ENCODE measurements around the gene XXYLT1.

Gene XXYLT1

DNA sequence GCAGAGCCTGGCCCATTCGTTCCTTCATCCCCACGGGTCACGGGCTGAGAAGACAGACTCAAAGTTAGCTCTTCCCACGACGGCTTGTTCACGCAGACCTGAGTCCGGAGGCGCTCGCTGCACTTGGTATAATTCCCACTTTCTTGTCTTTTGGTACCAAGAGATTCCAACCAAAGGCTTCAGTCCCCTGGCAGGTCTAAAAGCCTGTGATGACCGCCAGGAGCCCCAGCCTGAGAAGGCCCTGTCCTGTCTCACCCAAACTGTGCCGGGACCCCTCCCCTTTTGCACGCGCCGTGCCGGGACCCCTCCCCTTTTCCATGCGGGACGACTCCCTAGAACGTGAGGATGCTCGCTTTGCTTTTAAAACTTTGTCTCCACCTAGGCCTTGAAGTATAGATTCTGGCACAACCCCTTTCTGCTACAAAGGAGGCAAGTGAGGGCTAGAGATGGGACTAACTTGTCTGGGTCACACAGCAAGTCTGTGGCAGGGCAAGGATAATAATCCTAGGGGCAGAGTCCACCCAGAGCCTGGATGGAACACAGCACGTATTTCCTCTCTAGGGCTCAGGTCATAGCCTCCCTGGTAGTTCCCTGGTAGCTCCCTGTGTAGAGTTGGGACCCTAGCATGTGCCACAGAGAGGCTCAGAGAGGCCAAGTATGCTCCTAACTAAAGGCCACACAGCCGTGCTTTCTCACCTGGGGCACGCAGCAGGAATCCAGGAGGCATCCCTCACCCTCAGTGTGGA lies 211.3 kb downstream of the XXYLT1 start:
- Histone ChIP-seq H3K79me1 (replicated peaks; ENCODE audit: low read length, poor library complexity, severe bottlenecking) (no peaks in the 10 kb centered on the region), H2BK15ac (ENCODE audit: low read depth, poor library complexity, severe bottlenecking) (no peak overlapping the region), H4K8ac (ENCODE audit: low read length) (no peak overlapping the region), H3K9ac (ENCODE audit: low read length) (no peak overlapping the region), H2AFZ (ENCODE audit: low read depth, low read length) (no peak overlapping the region), H4K91ac (ENCODE audit: low read length) (peak overlapping the region; percentile 69), H3K36me3 (ENCODE audit: control insufficient read depth in 1 of 2, insufficient read depth in 2 of 2, low read depth in 1 of 2, low read length in 2 of 2) (no peaks in the 10 kb centered on the region), H2BK120ac (ENCODE audit: low read depth, low read length) (no peak overlapping the region), H2BK12ac (ENCODE audit: low read length in 2 of 2) (no peak overlapping the region), H3K4me3 (ENCODE audit: insufficient read depth in 1 of 2, low read depth in 1 of 2, low read length in 2 of 2) (no peak overlapping the region), H3K27ac (ENCODE audit: low read length, poor library complexity, severe bottlenecking) (no peak overlapping the region), H2BK5ac (ENCODE audit: low read depth, low read length, poor library complexity, severe bottlenecking) (no peak overlapping the region), H3K18ac (ENCODE audit: low read depth in 1 of 2, low read length in 2 of 2) (no peak overlapping the region), H3K4ac (ENCODE audit: low read depth in 1 of 2, low read length in 2 of 2) (no peak overlapping the region), H2AK5ac (ENCODE audit: low read length, severe bottlenecking) (no peak overlapping the region), H3K4me1 (ENCODE audit: control insufficient read depth, insufficient read depth, low read depth, low read length) (no peaks in the 10 kb centered on the region), H3K9me3 (ENCODE audit: control insufficient read depth, low read length) (no peaks in the 10 kb centered on the region), H3K23ac (ENCODE audit: low read length in 2 of 2) (no peak overlapping the region), H3K27me3 (ENCODE audit: control insufficient read depth in 1 of 2, insufficient read depth in 1 of 2, low read length in 2 of 2) (peaks cover 49 to 54% of the 10 kb centered on the region in 2 experiments), H3K14ac (ENCODE audit: low read length in 2 of 2) (peak overlapping the region in 1 of 2 experiments; percentile 57), H3K4me2 (ENCODE audit: low read length, poor library complexity, severe bottlenecking) (no peak overlapping the region)
- DNase-seq, result no peak
- WGBS, result 92% methylated on average over 22 of the region's 22 CpGs

DNA sequence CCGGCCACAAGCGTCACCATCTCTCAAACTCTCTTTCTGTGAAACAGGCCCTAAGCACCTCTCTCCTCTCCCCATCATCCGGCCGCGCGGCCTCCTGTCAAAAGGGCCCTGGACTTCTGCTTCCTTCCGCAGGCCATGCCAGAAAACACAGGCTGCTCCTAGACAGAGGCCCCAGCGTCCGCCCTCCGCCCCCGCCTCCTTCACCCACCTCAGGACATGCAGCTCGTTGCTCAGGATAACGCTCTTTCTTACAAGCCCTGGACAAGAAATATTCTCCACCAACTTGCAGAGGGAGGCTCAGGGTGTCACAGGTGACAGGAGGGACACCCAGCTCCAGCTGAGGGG lies 212.0 kb downstream of the XXYLT1 start:
- no peak overlapping the region for H3K18ac ChIP-seq (ENCODE audit: low read depth in 1 of 2, low read length in 2 of 2)
- no peaks in the 10 kb centered on the region for H3K79me1 ChIP-seq (replicated peaks; ENCODE audit: low read length, poor library complexity, severe bottlenecking)
- H3K14ac ChIP-seq (ENCODE audit: low read length in 2 of 2), result no peak overlapping the region
- no peaks in the 10 kb centered on the region for H3K36me3 ChIP-seq (ENCODE audit: control insufficient read depth in 1 of 2, insufficient read depth in 2 of 2, low read depth in 1 of 2, low read length in 2 of 2)
- H3K4ac ChIP-seq (ENCODE audit: low read depth in 1 of 2, low read length in 2 of 2), result no peak overlapping the region
- WGBS, result 90% methylated on average over 13 of the region's 13 CpGs
- no peak overlapping the region for H2BK120ac ChIP-seq (ENCODE audit: low read depth, low read length)
- no peak overlapping the region for H3K4me3 ChIP-seq (ENCODE audit: insufficient read depth in 1 of 2, low read depth in 1 of 2, low read length in 2 of 2)
- no peak overlapping the region for H2BK15ac ChIP-seq (ENCODE audit: low read depth, poor library complexity, severe bottlenecking)
- H4K8ac ChIP-seq (ENCODE audit: low read length), result no peak overlapping the region
- H4K91ac ChIP-seq (ENCODE audit: low read length), result peak overlapping the region; percentile 69
- H3K27me3 ChIP-seq (ENCODE audit: control insufficient read depth in 1 of 2, insufficient read depth in 1 of 2, low read length in 2 of 2), result peaks cover 56 to 59% of the 10 kb centered on the region in 2 experiments
- no peaks in the 10 kb centered on the region for H3K9me3 ChIP-seq (ENCODE audit: control insufficient read depth, low read length)
- H3K9ac ChIP-seq (ENCODE audit: low read length), result no peak overlapping the region
- no peak for DNase-seq
- no peak overlapping the region for H3K23ac ChIP-seq (ENCODE audit: low read length in 2 of 2)
- H2BK5ac ChIP-seq (ENCODE audit: low read depth, low read length, poor library complexity, severe bottlenecking), result no peak overlapping the region
- no peak overlapping the region for H3K4me2 ChIP-seq (ENCODE audit: low read length, poor library complexity, severe bottlenecking)
- H2AFZ ChIP-seq (ENCODE audit: low read depth, low read length), result no peak overlapping the region
- H2BK12ac ChIP-seq (ENCODE audit: low read length in 2 of 2), result no peak overlapping the region
- no peaks in the 10 kb centered on the region for H3K4me1 ChIP-seq (ENCODE audit: control insufficient read depth, insufficient read depth, low read depth, low read length)
- H3K27ac ChIP-seq (ENCODE audit: low read length, poor library complexity, severe bottlenecking), result no peak overlapping the region
- H2AK5ac ChIP-seq (ENCODE audit: low read length, severe bottlenecking), result no peak overlapping the region

DNA sequence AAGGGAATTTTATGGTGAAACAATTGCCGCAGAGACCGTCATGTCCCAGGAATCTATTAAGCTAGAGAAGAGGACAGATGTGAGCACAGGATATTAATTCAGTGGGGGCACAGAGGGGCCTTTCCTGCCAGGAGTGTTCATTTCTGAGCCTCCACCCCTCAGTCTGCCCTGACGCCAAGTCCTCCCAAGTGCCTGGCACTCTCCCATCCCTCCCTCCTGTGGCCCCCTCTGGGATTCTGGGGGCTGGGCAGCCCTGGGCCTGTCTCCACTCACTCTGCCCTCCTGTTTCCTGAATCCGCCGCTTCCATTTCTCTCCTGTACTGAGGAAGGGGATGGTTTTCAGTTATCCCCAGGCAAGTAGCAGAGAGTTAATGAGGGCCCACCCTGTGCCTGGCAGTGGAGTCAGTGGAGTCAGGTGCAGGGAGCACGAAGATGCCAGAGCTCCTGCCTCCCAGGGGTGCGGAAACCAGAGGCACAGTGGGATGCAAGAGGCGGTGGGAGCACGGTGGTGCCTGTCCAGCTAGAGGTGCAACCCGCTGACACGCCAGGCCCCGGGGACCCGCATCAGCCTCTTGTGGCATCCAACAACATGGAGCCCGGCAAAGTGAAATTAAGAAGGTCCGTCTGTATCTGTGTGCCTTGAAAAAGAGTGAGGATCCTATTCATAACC lies 212.5 kb downstream of the XXYLT1 start:
- Histone ChIP-seq H3K4me1 (ENCODE audit: control insufficient read depth, insufficient read depth, low read depth, low read length) (no peaks in the 10 kb centered on the region), H3K27ac (ENCODE audit: low read length, poor library complexity, severe bottlenecking) (no peak overlapping the region)
- WGBS, result 92% methylated on average over 15 of the region's 15 CpGs

GRCh38 chr3:195057716-195058115 lies 213.2 kb downstream of the XXYLT1 start:
- 100% methylated on average over 6 of the region's 7 CpGs for WGBS
- no peak for DNase-seq
- H2BK120ac ChIP-seq (ENCODE audit: low read depth, low read length), result no peak overlapping the region
- no peak overlapping the region for H3K4ac ChIP-seq (ENCODE audit: low read depth in 1 of 2, low read length in 2 of 2)
- no peak overlapping the region for H3K4me2 ChIP-seq (ENCODE audit: low read length, poor library complexity, severe bottlenecking)
- H2AFZ ChIP-seq (ENCODE audit: low read depth, low read length), result no peak overlapping the region
- no peak overlapping the region for H2BK5ac ChIP-seq (ENCODE audit: low read depth, low read length, poor library complexity, severe bottlenecking)
- H3K14ac ChIP-seq (ENCODE audit: low read length in 2 of 2), result no peak overlapping the region
- H2AK5ac ChIP-seq (ENCODE audit: low read length, severe bottlenecking), result no peak overlapping the region
- peaks cover 50 to 55% of the 10 kb centered on the region in 2 experiments for H3K27me3 ChIP-seq (ENCODE audit: control insufficient read depth in 1 of 2, insufficient read depth in 1 of 2, low read length in 2 of 2)
- no peak overlapping the region for H2BK15ac ChIP-seq (ENCODE audit: low read depth, poor library complexity, severe bottlenecking)
- H2BK12ac ChIP-seq (ENCODE audit: low read length in 2 of 2), result no peak overlapping the region
- H4K8ac ChIP-seq (ENCODE audit: low read length), result no peak overlapping the region
- H3K18ac ChIP-seq (ENCODE audit: low read depth in 1 of 2, low read length in 2 of 2), result no peak overlapping the region
- H3K27ac ChIP-seq (ENCODE audit: low read length, poor library complexity, severe bottlenecking), result no peak overlapping the region
- H3K79me1 ChIP-seq (replicated peaks; ENCODE audit: low read length, poor library complexity, severe bottlenecking), result no peaks in the 10 kb centered on the region
- no peak overlapping the region for H3K23ac ChIP-seq (ENCODE audit: low read length in 2 of 2)
- no peaks in the 10 kb centered on the region for H3K4me1 ChIP-seq (ENCODE audit: control insufficient read depth, insufficient read depth, low read depth, low read length)
- no peaks in the 10 kb centered on the region for H3K36me3 ChIP-seq (ENCODE audit: control insufficient read depth in 1 of 2, insufficient read depth in 2 of 2, low read depth in 1 of 2, low read length in 2 of 2)
- H3K9ac ChIP-seq (ENCODE audit: low read length), result no peak overlapping the region
- no peak overlapping the region for H3K4me3 ChIP-seq (ENCODE audit: insufficient read depth in 1 of 2, low read depth in 1 of 2, low read length in 2 of 2)
- no peak overlapping the region for H4K91ac ChIP-seq (ENCODE audit: low read length)
- no peaks in the 10 kb centered on the region for H3K9me3 ChIP-seq (ENCODE audit: control insufficient read depth, low read length)

More for the DNA sequence above, 212.5 kb downstream of the XXYLT1 start:
- no peak overlapping the region for H3K18ac ChIP-seq (ENCODE audit: low read depth in 1 of 2, low read length in 2 of 2)
- no peak overlapping the region for H3K14ac ChIP-seq (ENCODE audit: low read length in 2 of 2)
- H2BK12ac ChIP-seq (ENCODE audit: low read length in 2 of 2), result no peak overlapping the region
- H3K36me3 ChIP-seq (ENCODE audit: control insufficient read depth in 1 of 2, insufficient read depth in 2 of 2, low read depth in 1 of 2, low read length in 2 of 2), result no peaks in the 10 kb centered on the region
- H2BK120ac ChIP-seq (ENCODE audit: low read depth, low read length), result no peak overlapping the region
- H2BK15ac ChIP-seq (ENCODE audit: low read depth, poor library complexity, severe bottlenecking), result no peak overlapping the region
- H2AK5ac ChIP-seq (ENCODE audit: low read length, severe bottlenecking), result no peak overlapping the region
- H3K4me3 ChIP-seq (ENCODE audit: insufficient read depth in 1 of 2, low read depth in 1 of 2, low read length in 2 of 2), result no peak overlapping the region
- H3K23ac ChIP-seq (ENCODE audit: low read length in 2 of 2), result no peak overlapping the region
- H4K8ac ChIP-seq (ENCODE audit: low read length), result peak overlapping the region; percentile 12
- H2BK5ac ChIP-seq (ENCODE audit: low read depth, low read length, poor library complexity, severe bottlenecking), result no peak overlapping the region
- no peak overlapping the region for H3K9ac ChIP-seq (ENCODE audit: low read length)
- no peak for DNase-seq
- H3K9me3 ChIP-seq (ENCODE audit: control insufficient read depth, low read length), result no peaks in the 10 kb centered on the region
- H3K4ac ChIP-seq (ENCODE audit: low read depth in 1 of 2, low read length in 2 of 2), result no peak overlapping the region
- peaks cover 54 to 60% of the 10 kb centered on the region in 2 experiments for H3K27me3 ChIP-seq (ENCODE audit: control insufficient read depth in 1 of 2, insufficient read depth in 1 of 2, low read length in 2 of 2)
- H3K79me1 ChIP-seq (replicated peaks; ENCODE audit: low read length, poor library complexity, severe bottlenecking), result no peaks in the 10 kb centered on the region
- H4K91ac ChIP-seq (ENCODE audit: low read length), result no peak overlapping the region
- H3K4me2 ChIP-seq (ENCODE audit: low read length, poor library complexity, severe bottlenecking), result no peak overlapping the region
- no peak overlapping the region for H2AFZ ChIP-seq (ENCODE audit: low read depth, low read length)
